SK-N-SH treated with all-trans-retinoic acid at 6 μM for 48 hours (cell line): ENCODE measurements around the gene CAMKMT.

Source experiments
- ATAC-seq: fragments of 200-7000 bp; cut with Tn5 transposase; 3 replicates; pipeline ENCODE4 v1.9.1; 2020; ENCODE audit warnings: mild to moderate bottlenecking, moderate library complexity
- ARNTL ChIP-seq: fragments of 450-650 bp; formaldehyde crosslinking; IDR thresholded peaks from 2 replicates; pipeline ENCODE4 v1.5.0; 2020; ENCODE audit warnings: low read depth, mild to moderate bottlenecking, moderate library complexity, borderline replicate concordance
- BACH2 ChIP-seq: fragments of 250-450 bp; sonication (Bioruptor Pico); IDR thresholded peaks from 2 replicates; pipeline ENCODE4 v1.9.0; 2021; ENCODE audit warnings: mild to moderate bottlenecking, borderline replicate concordance
- CSDC2 ChIP-seq: fragments of 250-450 bp; sonication (Bioruptor Pico); IDR thresholded peaks from 2 replicates; pipeline ENCODE4 v1.5.0; 2020; ENCODE audit warnings: mild to moderate bottlenecking, moderate library complexity
- CSRNP3 ChIP-seq: fragments of 250-450 bp; sonication (Bioruptor Pico); IDR thresholded peaks from 2 replicates; pipeline ENCODE4 v1.5.1; 2021; ENCODE audit warnings: mild to moderate bottlenecking, moderate library complexity
- ESRRG ChIP-seq: fragments of 250-450 bp; sonication (Bioruptor Pico); IDR thresholded peaks from 2 replicates; pipeline ENCODE4 v1.6.1; 2021; ENCODE audit warnings: mild to moderate bottlenecking
- GLIS3 ChIP-seq: fragments of 250-450 bp; sonication (Bioruptor Pico); IDR thresholded peaks from 2 replicates; pipeline ENCODE4 v1.5.0; 2020; ENCODE audit warnings: mild to moderate bottlenecking, moderate library complexity
- ISL1 ChIP-seq: fragments of 250-450 bp; sonication (Bioruptor Pico); IDR thresholded peaks from 2 replicates; pipeline ENCODE4 v2.1.2; 2022; ENCODE audit warnings: mild to moderate bottlenecking, moderate library complexity
- OSR1 ChIP-seq: fragments of 250-450 bp; sonication (Bioruptor Pico); IDR thresholded peaks from 2 replicates; pipeline ENCODE4 v1.8.0; 2022; ENCODE audit warnings: moderate library complexity, mild to moderate bottlenecking, inconsistent platforms
- POU6F1 ChIP-seq: fragments of 250-450 bp; sonication (Bioruptor Pico); IDR thresholded peaks from 2 replicates; pipeline ENCODE4 v1.8.0; 2021; ENCODE audit warnings: low read depth, mild to moderate bottlenecking, moderate library complexity, borderline replicate concordance
- TCF4 ChIP-seq: fragments of 250-450 bp; sonication (Bioruptor Pico); IDR thresholded peaks from 2 replicates; pipeline ENCODE4 v1.8.0; 2021; ENCODE audit warnings: mild to moderate bottlenecking, moderate library complexity, borderline replicate concordance
- TSHZ2 ChIP-seq: fragments of 250-450 bp; sonication (Bioruptor Pico); IDR thresholded peaks from 2 replicates; pipeline ENCODE4 v1.5.0; 2020; ENCODE audit warnings: mild to moderate bottlenecking, moderate library complexity
- ZNF565 ChIP-seq: fragments of 450-650 bp; formaldehyde crosslinking; conservative IDR thresholded peaks from 2 replicates; pipeline ENCODE4 v1.5.0; 2020; ENCODE audit warnings: low read depth, mild to moderate bottlenecking, moderate library complexity
- TF ChIP-seq, protein P1 (sequence below): fragments of 250-450 bp; sonication (Bioruptor Pico); IDR thresholded peaks from 2 replicates; pipeline ENCODE4 v1.8.0; 2020; ENCODE audit warnings: mild to moderate bottlenecking, moderate library complexity, borderline replicate concordance
- TF ChIP-seq, protein P2 (sequence below): fragments of 250-450 bp; sonication (Bioruptor Pico); IDR thresholded peaks from 2 replicates; pipeline ENCODE4 v1.5.1; 2020; ENCODE audit warnings: low read depth, mild to moderate bottlenecking, moderate library complexity

CAMKMT gene

DNA sequence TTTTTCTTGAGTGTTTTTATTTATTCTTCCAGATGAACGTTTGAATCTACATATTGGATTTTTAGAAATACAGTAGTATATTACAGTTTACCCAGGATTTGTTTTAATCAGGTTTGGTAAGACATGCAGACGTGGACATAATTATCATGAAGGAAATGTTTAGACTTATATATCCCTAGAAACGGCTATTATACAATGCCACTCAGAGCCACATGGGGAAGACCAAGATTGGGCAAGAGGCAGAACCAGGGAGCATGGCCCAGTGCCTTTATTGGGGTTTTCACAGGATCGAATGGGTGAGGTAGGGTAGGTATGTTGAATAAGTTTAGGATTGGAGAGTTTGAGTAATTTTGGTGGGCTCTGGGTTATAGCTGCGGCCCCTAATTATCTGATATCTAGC is 212.2 kb downstream of the CAMKMT start:
- no peak for TF ChIP-seq POU6F1 (CRISPR knock-in tag)
- no peak for TF ChIP-seq BACH2 (CRISPR knock-in tag)
- no peak for TF ChIP-seq ZNF565 (CRISPR knock-in tag)
- TF ChIP-seq, protein P1, sequence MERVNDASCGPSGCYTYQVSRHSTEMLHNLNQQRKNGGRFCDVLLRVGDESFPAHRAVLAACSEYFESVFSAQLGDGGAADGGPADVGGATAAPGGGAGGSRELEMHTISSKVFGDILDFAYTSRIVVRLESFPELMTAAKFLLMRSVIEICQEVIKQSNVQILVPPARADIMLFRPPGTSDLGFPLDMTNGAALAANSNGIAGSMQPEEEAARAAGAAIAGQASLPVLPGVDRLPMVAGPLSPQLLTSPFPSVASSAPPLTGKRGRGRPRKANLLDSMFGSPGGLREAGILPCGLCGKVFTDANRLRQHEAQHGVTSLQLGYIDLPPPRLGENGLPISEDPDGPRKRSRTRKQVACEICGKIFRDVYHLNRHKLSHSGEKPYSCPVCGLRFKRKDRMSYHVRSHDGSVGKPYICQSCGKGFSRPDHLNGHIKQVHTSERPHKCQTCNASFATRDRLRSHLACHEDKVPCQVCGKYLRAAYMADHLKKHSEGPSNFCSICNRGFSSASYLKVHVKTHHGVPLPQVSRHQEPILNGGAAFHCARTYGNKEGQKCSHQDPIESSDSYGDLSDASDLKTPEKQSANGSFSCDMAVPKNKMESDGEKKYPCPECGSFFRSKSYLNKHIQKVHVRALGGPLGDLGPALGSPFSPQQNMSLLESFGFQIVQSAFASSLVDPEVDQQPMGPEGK (CRISPR knock-in tag), result no peak
- no peak for TF ChIP-seq TSHZ2 (CRISPR knock-in tag)
- ATAC-seq, result no peak

- peak; percentile 24 for ATAC-seq
- TF ChIP-seq CSRNP3 (CRISPR knock-in tag) (no peak), ISL1 (CRISPR knock-in tag) (no peak), GLIS3 (CRISPR knock-in tag) (no peak), OSR1 (CRISPR knock-in tag) (no peak), POU6F1 (CRISPR knock-in tag) (no peak), TCF4 (CRISPR knock-in tag) (no peak), ARNTL (CRISPR knock-in tag) (no peak)
- TF ChIP-seq, protein P2, sequence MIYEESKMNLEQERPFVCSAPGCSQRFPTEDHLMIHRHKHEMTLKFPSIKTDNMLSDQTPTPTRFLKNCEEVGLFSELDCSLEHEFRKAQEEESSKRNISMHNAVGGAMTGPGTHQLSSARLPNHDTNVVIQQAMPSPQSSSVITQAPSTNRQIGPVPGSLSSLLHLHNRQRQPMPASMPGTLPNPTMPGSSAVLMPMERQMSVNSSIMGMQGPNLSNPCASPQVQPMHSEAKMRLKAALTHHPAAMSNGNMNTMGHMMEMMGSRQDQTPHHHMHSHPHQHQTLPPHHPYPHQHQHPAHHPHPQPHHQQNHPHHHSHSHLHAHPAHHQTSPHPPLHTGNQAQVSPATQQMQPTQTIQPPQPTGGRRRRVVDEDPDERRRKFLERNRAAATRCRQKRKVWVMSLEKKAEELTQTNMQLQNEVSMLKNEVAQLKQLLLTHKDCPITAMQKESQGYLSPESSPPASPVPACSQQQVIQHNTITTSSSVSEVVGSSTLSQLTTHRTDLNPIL (CRISPR knock-in tag), result no peak
- TF ChIP-seq, protein P1 (CRISPR knock-in tag), result no peak
- TF ChIP-seq, all 23 proteins: peak for 0
Measured at GRCh38 chr2:44578471-44579093, 216.8 kb downstream of the CAMKMT start.

- TF ChIP-seq, protein P2 (CRISPR knock-in tag), result no peak
- no peak for TF ChIP-seq CSDC2
- TF ChIP-seq ESRRG (CRISPR knock-in tag), result no peak
- TF ChIP-seq, all 23 proteins: peak for 0
- ATAC-seq, result no peak; the same call in 2 of the 3 replicates
Measured at GRCh38 chr2:44579115-44579836, 217.5 kb downstream of the CAMKMT start.
